Right atrium auricular region (tissue), 2 donors: ENCODE measurements around the gene MYO5B. TPM values are rescaled to one million over a fixed set of nuclear protein-coding genes. Genes with fewer than 3 reads are reported as not detected.

Experiments
- DNase-seq: peaks from one replicate; pipeline ENCODE4 v3.0.0-alpha.2; 2019; ENCODE audit warnings: low spot score
- H3K27ac ChIP-seq, 2 donors: fragments of 200-600 bp; sonication (generic); 1 replicate in 1 of 2; 2 replicates in 1 of 2; pipeline ENCODE4 v1.5.1; 2016 to 2019
- H3K27me3 ChIP-seq, 2 donors: fragments of 200-600 bp; sonication (generic); one replicate each; pipeline versions ENCODE4 v1.5.1 to v1.6.0; 2017 to 2019
- H3K36me3 ChIP-seq: fragments of 200-600 bp; sonication (generic); one replicate; pipeline ENCODE4 v1.5.1; 2016
- H3K4me1 ChIP-seq, 2 donors: fragments of 200-600 bp; sonication (generic); one replicate each; pipeline versions ENCODE4 v1.5.1 to v1.6.0; 2017 to 2019
- H3K4me3 ChIP-seq, 2 donors: fragments of 200-600 bp; sonication (generic); 1 replicate in 1 of 2; 2 replicates in 1 of 2; pipeline ENCODE4 v1.5.1; 2017 to 2019; ENCODE audit warnings: mild to moderate bottlenecking in 1 of 2, moderate library complexity in 1 of 2
- H3K9me3 ChIP-seq, 2 donors: fragments of 200-600 bp; sonication (generic); one replicate each; pipeline ENCODE4 v1.5.1; 2019
- CTCF ChIP-seq, 2 donors: fragments of 200-600 bp; sonication (generic); IDR thresholded peaks; one replicate each; pipeline ENCODE4 v1.5.1; 2019; ENCODE audit warnings: antibody characterized with exemption in 2 of 2
- total RNA-seq, 2 donors: library from RNA; depleted of rRNA; stranded (reverse); fragments of >200 nt; gene quantifications; one replicate each; pipeline ENCODE4 v1.1.0, GENCODE V29; 2016

Gene MYO5B
- total RNA-seq, 2 donors from 2014 or later, result 7.7 to 10.2 TPM

GRCh38 chr18:50177294-50177992, 17.5 kb downstream of the MYO5B start:
- Histone ChIP-seq H3K4me1 (no peaks in the 10 kb centered on the region), H3K27me3 (no peaks in the 10 kb centered on the region), H3K27ac (no peak overlapping the region)

GRCh38 chr18:50172367-50172766, 22.6 kb downstream of the MYO5B start:
- no peak for TF ChIP-seq CTCF (IDR thresholded peaks at IDR 0.05)
- Histone ChIP-seq H3K9me3 (no peaks in the 10 kb centered on the region), H3K4me1 (no peaks in the 10 kb centered on the region), H3K27me3 (no peaks in the 10 kb centered on the region), H3K27ac (no peak overlapping the region), H3K36me3 (no peaks in the 10 kb centered on the region), H3K4me3 (no peak overlapping the region)
- no peak for DNase-seq

More at GRCh38 chr18:50177294-50177992, 17.5 kb downstream of the MYO5B start:
- Histone ChIP-seq H3K9me3 (no peaks in the 10 kb centered on the region), H3K36me3 (no peaks in the 10 kb centered on the region), H3K4me3 (no peak overlapping the region)
- no peak for TF ChIP-seq CTCF (IDR thresholded peaks at IDR 0.05)
- no peak for DNase-seq

- Histone ChIP-seq H3K27me3 (no peaks in the 10 kb centered on the region), H3K27ac (no peak overlapping the region), H3K4me3 (no peak overlapping the region), H3K4me1 (no peaks in the 10 kb centered on the region), H3K9me3 (no peaks in the 10 kb centered on the region), H3K36me3 (no peaks in the 10 kb centered on the region)
- DNase-seq, result no peak
- TF ChIP-seq CTCF (IDR thresholded peaks at IDR 0.05), result no peak
Measured at GRCh38 chr18:50171406-50171805, 23.5 kb downstream of the MYO5B start.

- no peaks in the 10 kb centered on the region for H3K9me3 ChIP-seq
- H3K4me3 ChIP-seq, result no peak overlapping the region
- no peaks in the 10 kb centered on the region for H3K27me3 ChIP-seq
- TF ChIP-seq CTCF (IDR thresholded peaks at IDR 0.05), result no peak
- no peaks in the 10 kb centered on the region for H3K4me1 ChIP-seq
- no peak for DNase-seq
- H3K27ac ChIP-seq, result no peak overlapping the region
- H3K36me3 ChIP-seq, result no peaks in the 10 kb centered on the region
Measured at GRCh38 chr18:50170004-50170403, 24.9 kb downstream of the MYO5B start.

GRCh38 chr18:50169149-50169548, 25.8 kb downstream of the MYO5B start:
- no peak for TF ChIP-seq CTCF (IDR thresholded peaks at IDR 0.05)
- Histone ChIP-seq H3K27ac (no peak overlapping the region), H3K4me1 (no peaks in the 10 kb centered on the region), H3K27me3 (no peaks in the 10 kb centered on the region), H3K9me3 (no peaks in the 10 kb centered on the region), H3K36me3 (no peaks in the 10 kb centered on the region), H3K4me3 (no peak overlapping the region)
- no peak for DNase-seq

- no peaks in the 10 kb centered on the region for H3K27me3 ChIP-seq
- no peaks in the 10 kb centered on the region for H3K9me3 ChIP-seq
- no peaks in the 10 kb centered on the region for H3K4me1 ChIP-seq
- no peak for DNase-seq
- no peak for TF ChIP-seq CTCF (IDR thresholded peaks at IDR 0.05)
- no peak overlapping the region for H3K27ac ChIP-seq
- no peaks in the 10 kb centered on the region for H3K36me3 ChIP-seq
- H3K4me3 ChIP-seq, result no peak overlapping the region
Measured at GRCh38 chr18:50167966-50168365, 27.0 kb downstream of the MYO5B start.
